Sciatic nerve (tissue), 2 donors: Measurements from ENCODE around the gene PARD3B. TPM values are rescaled to one million over a fixed set of nuclear protein-coding genes. Genes with fewer than 3 reads are reported as not detected.

ENCODE experiments used
- ATAC-seq: fragments of 200-7000 bp; cut with Tn5 transposase; one replicate; pipeline ENCODE4 v1.9.1; 2020; ENCODE audit warnings: mild to moderate bottlenecking, moderate library complexity
- DNase-seq: peaks from one replicate; pipeline ENCODE4 v3.0.0-alpha.2; 2020; ENCODE audit warnings: low spot score
- intact Hi-C: fragments of 100-400 bp; cut with DNase I; formaldehyde crosslinking; loops from one replicate; pipeline ENCODE4 v1.14.2; 2022
- total RNA-seq: library from RNA; stranded (reverse); fragmentation: NEBNext Ultra II Directional; extraction: Animal tissue kit (Norgen Biotek cat#: 25700); gene quantifications from one replicate; pipeline ENCODE4 v1.2.1, GENCODE V29; 2021
- donor health status: DM: no; HTN: no; CAD: no.
- donor health status: DM: no; HTN: no; CAD: no.

The PARD3B gene
- total RNA-seq, 1 donor from 2014 or later = 100 TPM

DNA sequence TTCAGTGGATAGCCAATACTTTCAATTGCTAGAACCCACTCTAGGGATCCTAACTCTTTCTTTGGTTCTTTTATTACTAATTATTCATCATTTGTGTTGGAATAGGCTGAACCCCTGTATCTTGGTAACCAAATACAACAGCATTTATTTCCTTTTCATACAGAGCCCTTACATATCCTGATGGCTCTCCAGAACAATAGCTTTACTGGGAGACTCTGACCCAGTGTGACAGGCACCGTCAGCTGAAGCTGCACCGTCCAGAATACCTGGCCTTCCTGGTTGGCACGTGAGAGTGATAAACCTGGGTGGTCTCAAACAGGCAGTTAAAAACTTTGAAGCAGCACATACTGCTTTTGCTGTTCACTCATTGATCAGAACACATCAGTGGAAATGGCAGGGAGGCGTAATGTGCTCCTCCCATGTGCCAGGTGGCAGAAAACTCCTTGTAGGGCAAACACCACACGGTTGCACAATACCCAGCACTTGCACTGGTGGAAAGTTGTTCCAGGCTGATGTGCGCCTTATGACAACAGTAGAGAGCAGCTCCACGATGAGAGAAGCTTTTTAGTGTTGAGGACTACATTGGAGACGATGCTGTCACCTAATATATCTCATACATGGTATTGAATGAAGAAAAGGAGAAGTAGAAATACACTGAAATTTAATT lies 456.2 kb downstream of the PARD3B start:
- ATAC-seq (no peak), DNase-seq (no peak)
- intact Hi-C loops = no loop called here

DNA sequence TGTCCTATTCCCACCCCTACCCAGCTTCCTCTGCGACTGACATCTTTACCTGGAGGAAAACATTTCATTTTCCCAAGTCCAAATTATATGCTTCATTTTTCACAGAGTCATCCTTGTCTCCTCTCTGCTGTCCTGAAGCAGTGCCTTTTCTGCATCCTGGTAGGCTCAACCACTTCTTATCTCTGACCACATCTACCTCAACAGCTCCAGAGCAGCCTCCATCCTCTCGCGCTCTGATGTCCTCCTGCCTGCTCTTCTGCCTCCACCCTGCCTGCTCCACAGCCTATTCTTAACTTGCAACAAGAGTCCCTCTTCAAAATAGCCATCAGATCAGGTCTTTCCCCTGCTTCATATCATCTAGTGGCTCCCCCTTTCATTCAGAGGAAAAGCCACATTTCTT lies 457.1 kb downstream of the PARD3B start:
- intact Hi-C loops = no loop called here
- ATAC-seq (no peak), DNase-seq (no peak)

GRCh38 chr2:205003288-205003687 lies 458.0 kb downstream of the PARD3B start:
- ATAC-seq (no peak), DNase-seq (no peak)
- intact Hi-C loops = no loop called here

GRCh38 chr2:205010196-205010595 lies 464.9 kb downstream of the PARD3B start:
- DNase-seq = no peak
- no peak for ATAC-seq
- intact Hi-C loops = no loop called here

DNA sequence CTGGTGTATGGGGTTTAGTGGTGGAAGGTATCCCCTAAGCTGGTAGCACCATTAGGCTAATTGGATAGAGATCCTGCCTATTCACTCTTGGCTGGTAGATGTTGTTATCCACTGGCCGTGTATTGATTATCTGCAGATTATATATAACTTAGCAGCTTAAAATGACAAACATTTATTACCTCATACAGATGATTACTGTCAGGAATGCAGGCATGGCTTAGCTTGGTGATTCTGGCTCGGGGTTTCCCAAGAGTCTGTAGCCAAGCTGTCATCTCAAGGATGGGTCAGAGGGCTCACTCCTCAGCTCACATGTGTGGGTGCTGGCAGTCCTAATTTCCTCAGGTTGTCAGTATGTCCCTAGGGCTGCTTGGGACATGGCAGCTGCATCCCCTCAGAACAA lies 465.8 kb downstream of the PARD3B start:
- intact Hi-C loops = no loop called here
- ATAC-seq = no peak
- no peak for DNase-seq

DNA sequence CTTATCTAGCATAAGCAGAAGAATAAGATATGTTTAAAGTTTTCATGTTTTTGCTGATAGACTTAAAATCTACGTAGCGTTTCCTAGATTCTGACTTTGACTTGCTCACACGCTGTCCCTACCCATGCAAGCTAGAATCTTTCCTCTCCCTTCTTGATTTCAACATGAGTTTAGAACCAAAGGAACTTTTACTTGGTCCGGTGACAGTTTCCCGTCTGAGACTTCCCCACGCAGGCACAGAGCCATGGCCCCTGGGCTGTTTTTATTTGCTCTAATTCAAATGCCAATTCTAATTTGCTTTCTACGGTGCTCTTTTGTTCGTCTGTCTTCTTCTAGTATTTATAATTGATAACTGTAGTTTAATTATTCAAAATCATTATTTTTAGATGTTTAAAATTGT lies 467.7 kb downstream of the PARD3B start:
- ATAC-seq = peak; percentile 34
- intact Hi-C loops = no loop called here

GRCh38 chr2:205013586-205013985 lies 468.3 kb downstream of the PARD3B start:
- intact Hi-C loops = no loop called here
- no peak for DNase-seq
- no peak for ATAC-seq

More for the DNA sequence above, 467.7 kb downstream of the PARD3B start:
- no peak for DNase-seq

GRCh38 chr2:205014201-205014600 lies 468.9 kb downstream of the PARD3B start:
- DNase-seq (no peak), ATAC-seq (no peak)
- intact Hi-C loops = no loop called here

GRCh38 chr2:205017381-205017780 lies 472.1 kb downstream of the PARD3B start:
- ATAC-seq (no peak), DNase-seq (no peak)
- intact Hi-C loops = no loop called here

GRCh38 chr2:205017912-205018311 lies 472.6 kb downstream of the PARD3B start:
- intact Hi-C loops = no loop called here

GRCh38 chr2:205020673-205021072 lies 475.4 kb downstream of the PARD3B start:
- intact Hi-C loops = no loop called here
- ATAC-seq (no peak), DNase-seq (no peak)

More at GRCh38 chr2:205017912-205018311, 472.6 kb downstream of the PARD3B start:
- no peak for ATAC-seq
- no peak for DNase-seq

- intact Hi-C loops = no loop called here
- DNase-seq (no peak), ATAC-seq (no peak)
These were observed 477.6 kb downstream of the PARD3B start for GRCh38 chr2:205022841-205023240.

- DNase-seq (no peak), ATAC-seq (peak; percentile 87)
- intact Hi-C loops = no loop called here
These were observed 479.7 kb downstream of the PARD3B start for GRCh38 chr2:205024822-205025518.

- intact Hi-C loops = no loop called here
These were observed 480.4 kb downstream of the PARD3B start for GRCh38 chr2:205025580-205026240.

GRCh38 chr2:205030695-205031094 lies 485.4 kb downstream of the PARD3B start:
- no peak for DNase-seq
- no peak for ATAC-seq
- intact Hi-C loops = no loop called here

More at GRCh38 chr2:205025580-205026240, 480.4 kb downstream of the PARD3B start:
- DNase-seq = no peak
- peak; percentile 27 for ATAC-seq

GRCh38 chr2:205032093-205032551 lies 486.8 kb downstream of the PARD3B start:
- intact Hi-C loops = no loop called here
- ATAC-seq (peak; percentile 52), DNase-seq (no peak)

GRCh38 chr2:205033431-205033830 lies 488.2 kb downstream of the PARD3B start:
- no peak for ATAC-seq
- no peak for DNase-seq

DNA sequence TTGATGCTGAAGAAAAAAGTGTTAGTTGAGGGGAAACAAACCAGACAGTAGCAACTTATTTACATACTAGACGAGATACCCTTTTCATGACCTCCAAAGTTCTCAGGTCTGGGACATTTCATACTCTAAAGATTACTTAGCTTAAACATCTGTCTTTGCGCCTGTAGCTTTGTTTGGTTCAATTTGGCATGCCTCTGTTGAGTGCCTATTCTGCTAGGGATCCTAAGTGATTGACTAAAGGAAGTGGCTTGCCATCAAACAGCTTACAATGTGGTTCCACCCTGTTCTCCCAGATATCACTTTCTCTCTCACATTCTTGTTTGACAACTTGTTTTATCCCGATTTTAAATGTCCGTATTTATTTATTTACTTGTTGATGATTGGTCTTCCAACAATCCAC lies 488.8 kb downstream of the PARD3B start:
- intact Hi-C loops = no loop called here
- ATAC-seq (no peak), DNase-seq (no peak)

More at GRCh38 chr2:205033431-205033830, 488.2 kb downstream of the PARD3B start:
- intact Hi-C loops = no loop called here

- DNase-seq (no peak), ATAC-seq (no peak)
- intact Hi-C loops = no loop called here
These were observed 495.0 kb downstream of the PARD3B start for GRCh38 chr2:205040323-205040722.
